HG02623 (cell line): ENCODE data around the gene CHD5.

Source experiments
- ATAC-seq: cut with Tn5 transposase; IDR thresholded peaks from one replicate; pipeline ENCODE4 v1.9.1; 2021; ENCODE audit warnings: moderate library complexity; ENCODE audit not compliant: unreplicated experiment

The CHD5 gene

DNA sequence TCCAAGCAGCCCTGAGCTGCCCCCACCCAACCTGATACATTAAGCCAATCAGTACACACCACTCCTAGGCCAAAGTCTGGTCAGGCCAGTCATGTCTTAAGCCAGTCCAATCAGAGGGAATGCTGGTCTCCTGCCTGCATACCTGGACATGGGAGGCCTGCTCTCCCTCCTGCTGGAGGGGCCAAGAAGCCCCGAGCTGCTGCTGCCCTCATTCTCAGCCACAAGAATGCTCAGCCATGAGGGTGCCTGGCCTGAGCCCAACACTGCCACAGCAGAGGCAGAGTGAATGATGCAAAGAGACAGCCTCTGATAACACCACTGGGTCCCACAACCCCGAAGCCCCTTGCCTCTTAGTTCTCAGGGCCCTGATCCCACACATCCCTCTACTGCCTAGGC, 23.0 kb downstream of the CHD5 start:
- ATAC-seq, result no peak

GRCh38 chr1:6154525-6155319, 25.4 kb downstream of the CHD5 start:
- no peak for ATAC-seq

GRCh38 chr1:6152882-6153281, 27.2 kb downstream of the CHD5 start:
- ATAC-seq, result no peak

- no peak for ATAC-seq
Measured at GRCh38 chr1:6152181-6152580, 27.9 kb downstream of the CHD5 start.

DNA sequence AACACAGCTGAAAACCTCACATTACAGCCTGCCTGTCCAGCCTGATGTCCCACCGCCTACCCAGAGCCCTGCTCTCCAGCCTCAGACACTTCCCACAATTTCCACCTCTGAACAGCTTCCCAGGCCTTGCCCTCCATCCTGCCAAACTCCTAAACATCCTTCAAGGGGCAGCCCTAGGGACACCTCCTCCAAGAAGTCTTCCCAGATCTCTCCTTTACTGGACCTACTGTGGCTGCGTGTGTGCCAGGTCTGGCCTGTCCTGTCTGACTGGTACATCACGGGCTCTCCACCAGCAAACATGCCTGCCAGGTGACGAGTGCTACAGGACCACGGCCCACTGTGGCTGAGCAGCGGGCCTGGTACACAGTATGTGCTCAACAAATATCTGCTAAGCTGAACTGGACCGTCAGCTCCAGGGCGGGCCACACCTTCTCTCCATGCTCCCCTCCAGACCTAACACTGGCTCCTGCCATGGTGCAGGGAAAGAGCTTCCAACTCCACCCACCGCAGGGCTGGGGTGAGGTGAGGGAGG, 28.8 kb downstream of the CHD5 start:
- no peak for ATAC-seq

GRCh38 chr1:6150006-6150938, 29.8 kb downstream of the CHD5 start:
- ATAC-seq, result no peak

GRCh38 chr1:6149597-6149996, 30.5 kb downstream of the CHD5 start:
- ATAC-seq, result no peak

GRCh38 chr1:6148497-6149241, 31.5 kb downstream of the CHD5 start:
- no peak for ATAC-seq

- no peak for ATAC-seq
Measured at GRCh38 chr1:6145864-6146410, 34.2 kb downstream of the CHD5 start.

DNA sequence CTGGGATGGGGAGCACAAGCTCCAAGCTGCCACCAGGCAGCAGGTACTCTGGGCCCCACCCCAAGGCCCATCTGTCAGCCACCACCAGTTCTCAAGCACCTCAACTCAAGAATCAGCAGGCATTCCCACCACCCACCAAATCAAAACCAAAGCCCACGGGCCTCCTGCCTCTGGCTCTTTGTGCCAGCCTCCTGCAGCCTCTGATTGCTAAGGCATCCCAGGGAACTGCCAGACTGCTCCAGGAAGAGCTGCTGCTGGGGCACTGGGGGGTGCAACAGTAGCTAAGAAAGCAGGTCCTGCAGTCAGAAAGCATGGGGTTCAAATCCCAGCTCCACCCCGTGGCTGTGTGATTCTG, 34.7 kb downstream of the CHD5 start:
- ATAC-seq, result no peak

DNA sequence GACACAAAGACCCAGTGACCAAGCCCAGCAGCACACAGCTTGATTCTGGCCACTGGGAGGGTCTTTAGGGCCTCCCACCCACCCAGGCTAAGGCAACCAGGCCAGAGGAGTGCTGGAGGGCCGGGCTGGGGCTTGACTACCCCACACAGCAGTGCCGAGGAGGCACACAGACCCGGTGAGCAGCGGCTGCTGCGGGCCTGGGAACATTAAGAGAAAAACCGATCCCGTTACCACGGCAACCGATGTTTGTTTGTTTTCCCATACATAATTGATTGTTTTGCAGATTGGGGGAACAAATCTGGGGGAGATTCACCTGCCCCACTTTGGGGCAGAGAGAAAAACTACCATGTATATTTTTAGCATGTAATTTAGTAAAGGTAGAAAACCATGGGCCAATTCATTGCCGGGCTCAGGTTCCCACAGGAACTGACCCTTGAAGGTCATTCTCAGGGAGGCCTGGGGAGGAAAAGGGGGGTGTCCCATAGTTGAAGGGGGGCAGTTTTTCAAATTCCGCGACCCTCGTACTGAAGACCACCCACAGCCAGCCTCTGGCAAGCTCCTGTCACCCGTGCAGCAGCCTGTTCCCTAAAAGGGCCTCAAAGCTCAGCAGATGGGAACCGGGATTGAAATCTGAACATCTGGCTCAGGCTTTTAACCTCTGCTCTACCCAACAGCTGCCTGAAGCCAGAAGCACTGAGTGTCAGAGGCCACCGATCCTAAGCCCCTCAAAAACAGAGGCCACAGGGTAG, 35.3 kb downstream of the CHD5 start:
- ATAC-seq, result no peak

- no peak for ATAC-seq
Measured at GRCh38 chr1:6144175-6144574, 35.9 kb downstream of the CHD5 start.

DNA sequence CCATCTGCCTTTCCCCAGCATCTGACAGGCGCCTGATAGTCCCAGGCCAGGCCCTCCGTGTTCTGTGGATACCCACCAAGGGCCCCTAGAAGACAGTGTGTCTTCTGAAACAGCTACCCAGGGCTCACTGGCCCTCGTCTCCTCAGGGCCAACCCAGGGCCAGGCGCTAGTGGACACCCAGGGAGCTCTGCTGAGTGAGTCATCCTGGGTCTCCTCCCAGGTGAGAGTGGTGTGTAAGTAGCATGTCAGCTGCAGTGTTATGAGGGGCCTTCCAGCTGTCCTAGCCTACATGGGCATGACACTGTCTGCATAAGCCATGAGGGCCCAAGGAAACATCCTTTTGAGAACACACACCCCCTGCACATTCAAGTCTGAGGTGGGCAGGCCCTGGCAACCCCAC, 36.7 kb downstream of the CHD5 start:
- no peak for ATAC-seq

DNA sequence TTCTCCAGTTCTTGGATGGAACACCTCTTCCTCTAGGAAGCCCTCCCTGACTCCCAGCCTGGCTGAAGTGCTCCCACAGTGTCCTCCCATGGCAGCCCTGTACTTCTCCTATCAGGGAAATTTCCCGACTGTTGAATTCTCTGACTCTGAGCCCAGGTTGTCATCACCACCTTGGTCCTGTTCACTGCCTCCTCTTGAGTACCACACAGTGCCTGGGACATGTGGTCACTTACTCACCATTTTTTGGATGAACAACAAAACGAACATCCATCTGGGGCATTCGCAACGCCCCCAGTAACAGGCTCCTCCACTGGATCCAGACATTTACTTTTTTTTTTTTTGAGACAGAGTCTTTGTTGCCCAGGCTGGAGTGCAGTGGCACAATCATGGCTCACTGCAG, 37.4 kb downstream of the CHD5 start:
- ATAC-seq, result no peak

DNA sequence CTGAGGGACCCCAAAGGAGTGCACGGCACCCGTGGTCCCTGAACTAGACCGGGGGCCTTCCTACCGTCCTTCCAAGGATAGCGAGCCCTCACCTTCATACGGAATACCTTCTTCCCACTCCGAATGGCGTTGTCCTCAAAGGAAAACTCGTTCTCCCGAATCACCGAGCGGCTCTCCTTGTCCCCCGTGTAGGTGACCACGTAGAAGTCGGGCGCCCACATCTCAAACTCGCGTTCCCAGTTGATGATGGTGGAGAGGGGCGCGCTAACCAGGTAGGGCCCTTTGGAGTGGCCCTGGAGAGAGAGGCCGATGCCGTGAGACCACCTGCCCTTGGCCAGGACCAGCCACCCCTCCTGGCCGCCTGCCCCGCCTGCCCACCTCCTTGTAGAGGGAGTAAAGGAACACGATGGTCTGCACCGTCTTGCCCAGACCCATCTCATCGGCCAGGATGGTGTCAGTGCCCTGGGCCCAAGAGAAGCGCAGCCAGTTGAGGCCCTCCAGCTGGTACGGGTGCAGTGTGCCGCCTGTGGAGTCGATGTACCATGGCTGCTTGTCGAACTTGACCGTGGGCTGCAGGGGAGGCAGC, 38.0 kb downstream of the CHD5 start:
- ATAC-seq, result no peak

DNA sequence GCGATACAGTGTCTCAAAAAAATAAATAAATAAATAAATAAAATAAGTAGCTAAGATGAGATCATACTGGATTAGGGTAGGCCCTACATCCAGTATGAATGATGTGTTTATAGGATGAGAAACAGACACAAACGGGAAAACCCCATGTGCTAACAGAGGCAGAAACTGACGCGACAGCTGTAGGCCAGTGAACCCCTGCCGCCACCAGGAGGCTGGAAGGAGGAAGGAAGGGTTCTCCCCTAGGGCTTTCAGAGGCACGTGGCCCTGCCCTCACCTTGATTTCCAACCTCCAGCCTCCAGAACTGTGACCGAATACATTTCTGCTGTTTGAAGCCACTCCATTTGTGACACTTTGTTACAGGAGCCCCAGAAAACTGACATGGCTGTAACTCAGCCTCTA, 38.5 kb downstream of the CHD5 start:
- ATAC-seq, result no peak

- ATAC-seq, result no peak
Measured at GRCh38 chr1:6140413-6140812, 39.7 kb downstream of the CHD5 start.

GRCh38 chr1:6137758-6138157, 42.4 kb downstream of the CHD5 start:
- no peak for ATAC-seq

DNA sequence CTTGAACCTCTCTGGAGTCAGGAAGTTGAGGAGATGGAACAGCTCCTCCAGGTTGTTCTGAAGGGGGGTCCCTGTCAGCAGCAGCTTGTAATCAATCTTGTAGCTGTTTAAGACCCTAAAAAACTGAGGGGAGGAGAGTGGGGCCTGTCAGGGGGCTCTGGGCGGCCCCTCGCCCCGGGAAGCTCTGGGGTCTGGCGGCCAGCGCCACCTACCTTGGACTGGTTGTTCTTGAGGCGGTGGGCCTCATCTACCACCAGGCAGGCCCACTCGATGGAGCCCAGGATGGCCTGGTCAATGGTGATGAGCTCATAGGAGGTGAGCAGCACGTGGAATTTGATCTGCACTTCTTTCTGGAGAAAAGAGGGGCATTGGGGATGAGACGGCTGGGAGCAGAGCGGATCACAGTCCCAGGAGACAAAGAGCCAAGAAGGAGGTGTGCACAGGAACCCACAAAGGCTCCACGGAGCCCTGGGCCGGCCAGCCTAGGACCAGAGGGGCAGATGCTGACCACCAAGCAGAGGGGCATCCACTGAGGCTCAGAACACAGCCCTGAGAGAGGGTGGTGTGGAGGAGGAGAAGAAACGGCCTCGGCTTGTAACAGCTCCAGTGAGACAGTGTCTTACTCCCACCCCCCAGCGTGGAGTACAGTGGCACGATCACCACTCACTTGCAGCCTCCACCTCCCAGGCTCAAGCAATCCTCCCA, 43.5 kb downstream of the CHD5 start:
- ATAC-seq, result no peak
